ENCODE measurements around the gene EPHB1. TPM values are rescaled to one million over a fixed set of nuclear protein-coding genes. Genes with fewer than 3 reads are reported as not detected.
A peak's percentile ranks its signal among the peaks of the same experiment; 100 is the strongest.

The EPHB1 gene
- polyA plus RNA-seq, 3 donors = 0.06 to 0.55 TPM; not detected in 1

GRCh38 chr3:135192929-135193328, 397.9 kb downstream of the EPHB1 start:
- H3K27ac ChIP-seq (ENCODE audit: low read depth in 1 of 2, low read length in 2 of 2) = no peak overlapping the region
- no peaks in the 10 kb centered on the region for H3K4me1 ChIP-seq (ENCODE audit: control insufficient read depth in 1 of 2, insufficient read depth in 2 of 2, low read length in 2 of 2)
- no peak for DNase-seq
- no peak overlapping the region for H3K4me3 ChIP-seq (replicated peaks in 1 of 3; ENCODE audit: low read depth in 2 of 3, low read length in 3 of 3)
- TF ChIP-seq CTCF (IDR thresholded peaks at IDR 0.05) = no peak
- peaks cover 0 to 8% (median 2%) of the 10 kb centered on the region in 7 donors for H3K9me3 Mint-ChIP-seq
- 100% methylated on average over 1 of the region's 3 CpGs for WGBS (ENCODE audit: insufficient coverage)
- no peaks in the 10 kb centered on the region for H3K9me3 ChIP-seq (replicated peaks in 1 of 2; ENCODE audit: control insufficient read depth in 1 of 2, insufficient read depth in 1 of 2, low read length in 2 of 2)
- intact Hi-C loops (cut with micrococcal nuclease) = no loop called here
- no peak overlapping the region for H3K4me2 ChIP-seq (replicated peaks; ENCODE audit: extremely low read depth, low read length, poor library complexity, severe bottlenecking)
- no peak overlapping the region for H3K9ac ChIP-seq (ENCODE audit: insufficient read depth, low read length, poor library complexity, severe bottlenecking)
- H3K36me3 ChIP-seq (replicated peaks in 1 of 2; ENCODE audit: control insufficient read depth in 1 of 2, insufficient read depth in 2 of 2, low read length in 2 of 2) = no peaks in the 10 kb centered on the region
- no peaks in the 10 kb centered on the region for H3K27me3 ChIP-seq (ENCODE audit: control insufficient read depth in 2 of 2, insufficient read depth in 2 of 2, low read length in 2 of 2)
- no peak overlapping the region for H2AFZ ChIP-seq (ENCODE audit: insufficient read depth, low read depth, low read length, poor library complexity, severe bottlenecking)
- H3K4me1 Mint-ChIP-seq = no peaks in the 10 kb centered on the region
- H3K27ac Mint-ChIP-seq = peak overlapping the region in 1 of 7 donors; percentile 32
- peaks cover 0 to 3% (median under 1%) of the 10 kb centered on the region in 3 donors for H3K27me3 Mint-ChIP-seq (ENCODE audit: low read depth in 3 of 3)
- no peaks in the 10 kb centered on the region for H3K36me3 Mint-ChIP-seq
- no peak overlapping the region for H3K4me3 Mint-ChIP-seq
- H3K79me2 ChIP-seq (ENCODE audit: insufficient read depth, low read length) = no peaks in the 10 kb centered on the region
- no peaks in the 10 kb centered on the region for H4K20me1 ChIP-seq (ENCODE audit: insufficient read depth, low read length)

- Histone ChIP-seq H3K27ac (ENCODE audit: low read depth in 1 of 2, low read length in 2 of 2) (no peak overlapping the region), H3K9ac (ENCODE audit: insufficient read depth, low read length, poor library complexity, severe bottlenecking) (no peak overlapping the region), H4K20me1 (ENCODE audit: insufficient read depth, low read length) (no peaks in the 10 kb centered on the region), H3K27me3 (ENCODE audit: control insufficient read depth in 2 of 2, insufficient read depth in 2 of 2, low read length in 2 of 2) (no peaks in the 10 kb centered on the region), H2AFZ (ENCODE audit: insufficient read depth, low read depth, low read length, poor library complexity, severe bottlenecking) (no peak overlapping the region), H3K9me3 (replicated peaks in 1 of 2; ENCODE audit: control insufficient read depth in 1 of 2, insufficient read depth in 1 of 2, low read length in 2 of 2) (no peaks in the 10 kb centered on the region), H3K4me3 (replicated peaks in 1 of 3; ENCODE audit: low read depth in 2 of 3, low read length in 3 of 3) (no peak overlapping the region), H3K79me2 (ENCODE audit: insufficient read depth, low read length) (no peaks in the 10 kb centered on the region), H3K36me3 (replicated peaks in 1 of 2; ENCODE audit: control insufficient read depth in 1 of 2, insufficient read depth in 2 of 2, low read length in 2 of 2) (no peaks in the 10 kb centered on the region), H3K4me1 (ENCODE audit: control insufficient read depth in 1 of 2, insufficient read depth in 2 of 2, low read length in 2 of 2) (no peaks in the 10 kb centered on the region), H3K4me2 (replicated peaks; ENCODE audit: extremely low read depth, low read length, poor library complexity, severe bottlenecking) (no peak overlapping the region)
- intact Hi-C loops (cut with micrococcal nuclease) = no loop called here
- WGBS (ENCODE audit: insufficient coverage) = 89% methylated on average over 2 of the region's 3 CpGs
- Mint-ChIP-seq H3K36me3 (no peaks in the 10 kb centered on the region), H3K27me3 (ENCODE audit: low read depth in 3 of 3) (peaks cover 0 to 2% (median 1%) of the 10 kb centered on the region in 3 donors), H3K27ac (no peak overlapping the region), H3K4me3 (no peak overlapping the region), H3K9me3 (peaks cover 0 to 8% (median 3%) of the 10 kb centered on the region in 7 donors), H3K4me1 (no peaks in the 10 kb centered on the region)
- no peak for TF ChIP-seq CTCF (IDR thresholded peaks at IDR 0.05)
- DNase-seq = no peak
Measured at GRCh38 chr3:135197246-135197645, 402.2 kb downstream of the EPHB1 start.
